Uterine smooth muscle cell (primary cell): Measurements from ENCODE around the gene KRTAP19-3. TPM values are rescaled to one million over a fixed set of nuclear protein-coding genes. Genes with fewer than 3 reads are reported as not detected.

ENCODE experiments used
- total RNA-seq: library from RNA; depleted of rRNA; stranded (reverse); fragments of >200 nt; gene quantifications from 2 replicates; pipeline ENCODE4 v1.2.3, GENCODE V29; 2014

KRTAP19-3 gene
- total RNA-seq: not detected in 2 replicates

GRCh38 chr21:30491963-30492428 lies at the start of gene KRTAP19-3:
Gene KRTAP19-3, minus strand, starts transcription at chr21:30492013. Its CDS starts 56 bp downstream, at chr21:30491957.

GRCh38 chr21:30502041-30502440 lies 10.2 kb upstream of the KRTAP19-3 start, which contains the start of gene KRTAP19-5:
Gene KRTAP19-5, minus strand, starts transcription at chr21:30502141. Its CDS starts 51 bp downstream, at chr21:30502090.

GRCh38 chr21:30497065-30497464 lies 5.3 kb upstream of the KRTAP19-3 start, which contains the start of gene KRTAP19-4:
Gene KRTAP19-4, minus strand, starts transcription at chr21:30497165. Its CDS starts 55 bp downstream, at chr21:30497110.

GRCh38 chr21:30487336-30487735 lies 4.5 kb downstream of the KRTAP19-3 start, which contains the start of gene KRTAP19-2:
Gene KRTAP19-2, minus strand, starts transcription at chr21:30487436. Its CDS starts 88 bp downstream, at chr21:30487348.

GRCh38 chr21:30480145-30480544 lies 11.7 kb downstream of the KRTAP19-3 start, which contains the start of gene KRTAP19-1:
Gene KRTAP19-1, minus strand, starts transcription at chr21:30480367. Its CDS starts 50 bp downstream, at chr21:30480317.

Other genes with a start within 250 kb of the KRTAP19-3 start
- gene KRTAP24-1, start 209.1 kb downstream of the KRTAP19-3 start, total RNA-seq: not detected in 2 replicates
- gene KRTAP25-1, start 202.5 kb downstream of the KRTAP19-3 start, total RNA-seq: not detected in 2 replicates
- gene KRTAP26-1, start 171.7 kb downstream of the KRTAP19-3 start, total RNA-seq: not detected in 2 replicates
- gene KRTAP27-1, start 154.3 kb downstream of the KRTAP19-3 start, total RNA-seq: not detected in 2 replicates
- gene KRTAP23-1, start 143.4 kb downstream of the KRTAP19-3 start, total RNA-seq: not detected in 2 replicates
- not detected in 2 replicates for gene KRTAP13-2, start 119.7 kb downstream of the KRTAP19-3 start, total RNA-seq
- not detected in 2 replicates for gene KRTAP13-1, start 96.0 kb downstream of the KRTAP19-3 start, total RNA-seq
- gene KRTAP13-3, start 66.1 kb downstream of the KRTAP19-3 start, total RNA-seq: not detected in 2 replicates
- not detected in 2 replicates for gene KRTAP13-4, start 61.8 kb downstream of the KRTAP19-3 start, total RNA-seq
- gene KRTAP15-1, start 51.7 kb downstream of the KRTAP19-3 start, total RNA-seq: not detected in 2 replicates
- gene KRTAP19-1, start 11.6 kb downstream of the KRTAP19-3 start, total RNA-seq: not detected in 2 replicates
- gene KRTAP19-2, start 4.6 kb downstream of the KRTAP19-3 start, total RNA-seq: not detected in 2 replicates
- not detected in 2 replicates for gene KRTAP19-4, start 5.2 kb upstream of the KRTAP19-3 start, total RNA-seq
- not detected in 2 replicates for gene KRTAP19-5, start 10.1 kb upstream of the KRTAP19-3 start, total RNA-seq
- gene KRTAP19-6, start 49.9 kb upstream of the KRTAP19-3 start, total RNA-seq: not detected in 2 replicates
- gene KRTAP19-7, start 69.3 kb upstream of the KRTAP19-3 start, total RNA-seq: not detected in 2 replicates
- gene KRTAP22-2, start 98.4 kb upstream of the KRTAP19-3 start, total RNA-seq: not detected in 2 replicates
- gene KRTAP6-3, start 100.4 kb upstream of the KRTAP19-3 start, total RNA-seq: not detected in 2 replicates
- gene KRTAP6-2, start 106.9 kb upstream of the KRTAP19-3 start, total RNA-seq: not detected in 2 replicates
- gene KRTAP22-1, start 109.1 kb upstream of the KRTAP19-3 start, total RNA-seq: not detected in 2 replicates
- not detected in 2 replicates for gene KRTAP6-1, start 121.9 kb upstream of the KRTAP19-3 start, total RNA-seq
- gene KRTAP20-1, start 124.4 kb upstream of the KRTAP19-3 start, total RNA-seq: not detected in 2 replicates
- gene KRTAP20-4, start 128.6 kb upstream of the KRTAP19-3 start, total RNA-seq: not detected in 2 replicates
- gene KRTAP20-2, start 143.2 kb upstream of the KRTAP19-3 start, total RNA-seq: not detected in 2 replicates
- gene KRTAP20-3, start 150.9 kb upstream of the KRTAP19-3 start, total RNA-seq: not detected in 2 replicates
- gene KRTAP21-3, start 226.8 kb upstream of the KRTAP19-3 start, total RNA-seq: not detected in 2 replicates